K562 (cell line): ENCODE data around the gene TJP2. TPM values are rescaled to one million over a fixed set of nuclear protein-coding genes. Genes with fewer than 3 reads are reported as not detected.

Experiments
- ATAC-seq: fragments of 200-7000 bp; cut with Tn5 transposase; 3 replicates; pipeline ENCODE4 v1.9.1; 2020; ENCODE audit warnings: moderate library complexity
- BruUV-seq: library from RNA; stranded (reverse); fragments of 400-500 nt; replicated peaks from 2 replicates; lab custom pipeline; 2021; lab: Mats Ljungman, UMichigan
- CTCF ChIA-PET: fragments of 300-600 bp; formaldehyde crosslinking; extraction: SDS; loops from one replicate; lab custom pipeline; 2021; ENCODE audit warnings: low intra/inter-chr PET ratio; lab: Yijun Ruan, JAX
- POLR2A ChIA-PET: fragments of 300-600, 350-650 bp; sonication (Branson Sonifier 250); formaldehyde crosslinking; extraction: SDS; loops from one replicate; lab custom pipeline; 2021; ENCODE audit warnings: antibody characterized with exemption, inconsistent platforms; lab: Yijun Ruan, JAX
- DNase-seq, 4 experiments: peaks; one replicate each; pipeline versions ENCODE4 v3.0.0 to v3.0.0-alpha.2; 2011 to 2018; ENCODE audit warnings: low spot score in 3 of 4, mixed read lengths in 3 of 4; ENCODE audit errors: extremely low read depth in 1 of 4
- FAIRE-seq: peaks from 2 replicates; lab custom pipeline; 2011; peaks lifted over from hg19 to GRCh38; lab: Jason Lieb, UNC
- H2AFZ ChIP-seq: 2 replicates; pipeline ENCODE4 v1.6.0; 2011; ENCODE audit warnings: low read depth, low read length, control low read depth, inconsistent platforms
- H3K27ac ChIP-seq: fragments of 200-600 bp; 3 replicates; pipeline ENCODE4 v1.8.0; 2011; ENCODE audit warnings: low read depth, mild to moderate bottlenecking, control low read depth, inconsistent platforms, low read length, moderate library complexity, mixed read lengths; ENCODE audit errors: extremely low read depth
- H3K27me3 ChIP-seq, 2 experiments: fragments of 300-600 bp in 1 of 2; 2 replicates in 1 of 2; 3 replicates in 1 of 2; pipeline versions ENCODE4 v1.6.0 to v1.8.0; 2011; ENCODE audit warnings: inconsistent platforms in 2 of 2, low read length in 2 of 2, mild to moderate bottlenecking in 1 of 2, mixed read lengths in 1 of 2, moderate library complexity in 1 of 2; ENCODE audit not compliant: control insufficient read depth in 2 of 2, insufficient read depth in 2 of 2
- H3K36me3 ChIP-seq: fragments of 300-600 bp; 3 replicates; pipeline ENCODE4 v1.8.0; 2011; ENCODE audit warnings: mild to moderate bottlenecking, low read length, inconsistent platforms; ENCODE audit not compliant: control insufficient read depth, insufficient read depth
- H3K4me1 ChIP-seq, 2 experiments: fragments of 200-600 bp in 1 of 2; replicated peaks in 1 of 2; 2 replicates in 1 of 2; 3 replicates in 1 of 2; pipeline versions ENCODE4 v1.5.1 to v1.8.0; 2011; ENCODE audit warnings: inconsistent platforms in 2 of 2, low read length in 2 of 2, mild to moderate bottlenecking in 1 of 2, mixed read lengths in 1 of 2, moderate library complexity in 1 of 2; ENCODE audit not compliant: control insufficient read depth in 2 of 2, insufficient read depth in 2 of 2
- H3K4me2 ChIP-seq: 2 replicates; pipeline ENCODE4 v1.6.1; 2011; ENCODE audit warnings: low read length, control low read depth, inconsistent platforms, mixed read lengths; ENCODE audit not compliant: insufficient read depth
- H3K4me3 ChIP-seq: fragments of 200-600 bp; sonication (generic), shearing (Covaris generic); 2 replicates; pipeline ENCODE4 v1.5.1; 2016; ENCODE audit warnings: control low read depth, inconsistent platforms
- H3K79me2 ChIP-seq: fragments of 200-600 bp; 3 replicates; pipeline ENCODE4 v1.8.0; 2011; ENCODE audit warnings: low read length, inconsistent platforms; ENCODE audit not compliant: control insufficient read depth, insufficient read depth
- H3K9ac ChIP-seq, 2 experiments: 2 replicates each; pipeline versions ENCODE4 v1.6.0 to v1.6.1; 2011; ENCODE audit warnings: low read depth in 2 of 2, low read length in 2 of 2, control low read depth in 1 of 2, inconsistent platforms in 1 of 2, mild to moderate bottlenecking in 1 of 2, mixed read lengths in 1 of 2; ENCODE audit not compliant: insufficient read depth in 1 of 2
- H3K9me1 ChIP-seq: one replicate; pipeline ENCODE4 v1.6.0; 2011; ENCODE audit warnings: inconsistent platforms, mild to moderate bottlenecking, low read length, moderate library complexity; ENCODE audit not compliant: control insufficient read depth, insufficient read depth
- H3K9me3 ChIP-seq: replicated peaks from 2 replicates; pipeline ENCODE4 v1.5.1; 2011; ENCODE audit warnings: low read depth, low read length, inconsistent platforms; ENCODE audit not compliant: control insufficient read depth, insufficient read depth
- H4K20me1 ChIP-seq: replicated peaks from 2 replicates; pipeline ENCODE4 v1.6.1; 2011; ENCODE audit warnings: low read length, inconsistent platforms, mixed read lengths; ENCODE audit not compliant: control insufficient read depth, insufficient read depth
- C11orf30 ChIP-seq: fragments of 450-650 bp; IDR thresholded peaks from 2 replicates; pipeline ENCODE4 v1.6.1; 2016; ENCODE audit warnings: low read depth, mild to moderate bottlenecking
- CBX8 ChIP-seq: fragments of 200-600 bp; sonication (generic); IDR thresholded peaks from 2 replicates; pipeline ENCODE4 v1.6.1; 2012; ENCODE audit warnings: borderline replicate concordance, mixed run types, low read depth, mild to moderate bottlenecking, moderate library complexity, mixed read lengths, low read length, control low read depth, inconsistent platforms; ENCODE audit not compliant: poor library complexity, severe bottlenecking; ENCODE audit errors: extremely low read depth
- COPS2 ChIP-seq: fragments of 450-650 bp; conservative IDR thresholded peaks from 2 replicates; pipeline ENCODE4 v1.6.1; 2016; ENCODE audit warnings: mild to moderate bottlenecking, moderate library complexity
- CREM ChIP-seq: IDR thresholded peaks from 2 replicates; pipeline ENCODE4 v1.6.1; 2014; ENCODE audit warnings: antibody characterized with exemption, low read depth
- ELK1 ChIP-seq: sonication (generic); formaldehyde crosslinking; IDR thresholded peaks from 2 replicates; pipeline ENCODE4 v1.8.1; 2022; ENCODE audit warnings: missing genetic modification reagents
- FOXK1 ChIP-seq: sonication (generic); formaldehyde crosslinking; IDR thresholded peaks from 2 replicates; pipeline ENCODE4 v1.8.0; 2022; ENCODE audit warnings: missing genetic modification reagents, mild to moderate bottlenecking, borderline replicate concordance
- GATA2 ChIP-seq: sonication (generic); formaldehyde crosslinking; IDR thresholded peaks from 2 replicates; pipeline ENCODE4 v1.4.0; 2020; ENCODE audit warnings: mild to moderate bottlenecking, missing genetic modification reagents
- JUND ChIP-seq, 2 experiments: IDR thresholded peaks; 2 replicates in 1 of 2; 3 replicates in 1 of 2; pipeline ENCODE4 v1.6.1; 2011; ENCODE audit warnings: borderline replicate concordance in 2 of 2, low read depth in 2 of 2, low read length in 2 of 2, improper control_type of control experiment in 1 of 2, missing biosample characterization in 1 of 2, missing genetic modification characterization in 1 of 2, missing genetic modification reagents in 1 of 2
- MAFK ChIP-seq: IDR thresholded peaks from 2 replicates; pipeline ENCODE4 v1.6.1; 2011; ENCODE audit warnings: low read length, improper control_type of control experiment
- MEIS2 ChIP-seq: fragments of 450-650 bp; IDR thresholded peaks from 2 replicates; pipeline ENCODE4 v1.6.1; 2014; ENCODE audit warnings: mild to moderate bottlenecking; ENCODE audit not compliant: partially characterized antibody
- PKNOX1 ChIP-seq: fragments of 450-650 bp; IDR thresholded peaks from 2 replicates; pipeline ENCODE4 v1.6.1; 2016
- POLR2H ChIP-seq: IDR thresholded peaks from 2 replicates; pipeline ENCODE4 v1.6.1; 2016; ENCODE audit warnings: missing genetic modification characterization, low read depth, mild to moderate bottlenecking, control low read depth, missing compliant biosample characterization, moderate library complexity
- SIRT6 ChIP-seq: IDR thresholded peaks from one replicate; pipeline ENCODE4 v1.6.1; 2012; ENCODE audit warnings: low read depth, mild to moderate bottlenecking, control low read depth, inconsistent platforms, low read length, moderate library complexity
- SMARCA4 ChIP-seq: fragments of 450-650 bp; IDR thresholded peaks from 2 replicates; pipeline ENCODE4 v1.6.1; 2016
- SMARCC2 ChIP-seq: fragments of 450-650 bp; IDR thresholded peaks from 2 replicates; pipeline ENCODE4 v1.6.1; 2017; ENCODE audit warnings: antibody characterized with exemption, moderate library complexity, mild to moderate bottlenecking, low read depth
- SOX6 ChIP-seq: fragments of 450-650 bp; IDR thresholded peaks from 2 replicates; pipeline ENCODE4 v1.6.1; 2014; ENCODE audit warnings: mild to moderate bottlenecking
- TAF9B ChIP-seq: fragments of 450-650 bp; IDR thresholded peaks from 2 replicates; pipeline ENCODE4 v1.6.1; 2018; ENCODE audit warnings: mild to moderate bottlenecking; ENCODE audit not compliant: partially characterized antibody
- ZBTB49 ChIP-seq: sonication (generic); formaldehyde crosslinking; IDR thresholded peaks from 2 replicates; pipeline ENCODE4 v1.8.0; 2022; ENCODE audit warnings: missing genetic modification reagents, mild to moderate bottlenecking, borderline replicate concordance
- ZFP36 ChIP-seq: fragments of 150-350 bp; IDR thresholded peaks from 2 replicates; pipeline ENCODE4 v1.6.1; 2018; ENCODE audit warnings: low read length, low read depth; ENCODE audit not compliant: partially characterized antibody
- ZNF316 ChIP-seq: fragments of 450-650 bp; IDR thresholded peaks from 2 replicates; pipeline ENCODE4 v1.6.1; 2016
- WGBS: fragments of 100-300 bp; shearing (Covaris generic); methylation state at CpG from one replicate; pipeline ENCODE4 v1.1.6; 2016; ENCODE audit warnings: low coverage, mixed read lengths; ENCODE audit not compliant: insufficient coverage; ENCODE audit errors: missing lambda C conversion rate; 5-methylcytosine and 5-hydroxymethylcytosine counted together
- in situ Hi-C: fragments of 300-500 bp; cut with MboI; formaldehyde crosslinking; loops from 4 replicates; pipeline ENCODE4 v1.15.0; 2018; ENCODE audit warnings: inconsistent platforms, mixed read lengths
- intact Hi-C: fragments of 100-400 bp; cut with micrococcal nuclease; formaldehyde crosslinking; loops from 2 replicates; pipeline ENCODE4 v1.14.2; 2022
- polyA plus RNA-seq, 8 experiments: library from polyadenylated mRNA; depleted of rRNA in 4 of 8; stranded (reverse) in 5 of 8; unstranded in 3 of 8; fragments of >200 nt; fragmentation: Nextera tagmentation in 2 of 8; fragmentation: Illumina TruSeq in 1 of 8; extraction: Ambion mirVana in 2 of 8; extraction: Trizol in 1 of 8; gene quantifications; 2 replicates each; pipeline versions ENCODE4 v1.2.1 to v1.2.3, GENCODE V29; 2011 to 2014; ENCODE audit warnings: inconsistent platforms in 1 of 8, missing spikeins in 1 of 8
- total RNA-seq, 7 experiments: library from RNA; depleted of rRNA in 6 of 7; stranded (reverse); fragments of >200 nt in 6 of 7; fragmentation: Illumina TruSeq in 2 of 7; extraction: Trizol in 2 of 7; gene quantifications; 2 replicates each; pipeline versions ENCODE4 v1.2.1 to v1.2.3, GENCODE V29; 2011 to 2021; ENCODE audit warnings: low replicate concordance in 1 of 7

The TJP2 gene
- total and polyA plus RNA-seq, 9 of the 15 experiments (the other 6 are each of a cell fraction or from before 2014, with no cell fraction given), result 4.0 to 24.1 (median 16.8) TPM

GRCh38 chr9:69204326-69204725 is 30.2 kb downstream of the TJP2 start:
- H3K4me3 ChIP-seq, result no peak overlapping the region
- peaks cover 23% of the 10 kb centered on the region for H3K79me2 ChIP-seq
- in situ Hi-C loops (no loop called here), intact Hi-C loops (no loop called here)
- CTCF ChIA-PET, result no interaction called here
- FAIRE-seq (peak; percentile 71), DNase-seq (no peak), ATAC-seq (peak; percentile 42; the same call in 2 of the 3 replicates)
- H3K27ac ChIP-seq, result no peak overlapping the region
- POLR2A ChIA-PET, result no interaction called here
- BruUV-seq, result no TSS peak
- H3K4me1 ChIP-seq, result peaks cover 8 to 33% of the 10 kb centered on the region in 2 experiments; a peak in 3 of 5 replicates
- H3K9ac ChIP-seq, result no peak overlapping the region
- WGBS, result 0% methylated on average over 2 of the region's 2 CpGs
- H3K4me2 ChIP-seq, result peak overlapping the region; percentile 23
- no peak overlapping the region for H2AFZ ChIP-seq
- H3K9me3 ChIP-seq, result no peaks in the 10 kb centered on the region
- no peaks in the 10 kb centered on the region; the same call in 1 of the 2 replicates for H4K20me1 ChIP-seq
- no peaks in the 10 kb centered on the region; the same call in 2 of the 3 replicates for H3K36me3 ChIP-seq
- H3K27me3 ChIP-seq, result no peaks in the 10 kb centered on the region
- H3K9me1 ChIP-seq, result no peaks in the 10 kb centered on the region
- peak; percentile 92 for TF ChIP-seq MAFK
- no peak for TF ChIP-seq SIRT6
- TF ChIP-seq ELK1 (CRISPR knock-in tag), result no peak
- TF ChIP-seq SMARCC2, result no peak
- no peak for TF ChIP-seq CREM
- peak; percentile 50 for TF ChIP-seq MEIS2
- no peak for TF ChIP-seq COPS2
- no peak for TF ChIP-seq POLR2H (tag)
- TF ChIP-seq GATA2 (CRISPR knock-in tag), result 0 out of 2 replicates have a peak, but pooled peaks have one; percentile 15
- no peak for TF ChIP-seq FOXK1
- TF ChIP-seq SMARCA4, result 0 out of 2 replicates have a peak, but pooled peaks have one; percentile 36
- TF ChIP-seq C11orf30, result peak; percentile 97
- TF ChIP-seq ZFP36, result peak; percentile 78
- TF ChIP-seq CBX8, result no peak
- peak; percentile 98 for TF ChIP-seq ZNF316
- TF ChIP-seq TAF9B, result no peak
- 0 out of 2 replicates have a peak, but pooled peaks have one; percentile 37 for TF ChIP-seq SOX6
- TF ChIP-seq JUND (IDR thresholded peaks at IDR 0.05; ENCODE audit: borderline replicate concordance, low read depth, low read length), result no peak
- no peak; the same call in 2 of the 3 replicates for TF ChIP-seq JUND (tag; IDR thresholded peaks at IDR 0.05; ENCODE audit: borderline replicate concordance, low read depth, low read length)
- TF ChIP-seq PKNOX1, result 0 out of 2 replicates have a peak, but pooled peaks have one; percentile 5
- TF ChIP-seq ZBTB49 (CRISPR knock-in tag), result no peak
